Liver (tissue), 3 donors: ENCODE data around the gene PDXDC1.
"Not testable (repeated sequence)": the region's sequence is repeated elsewhere in the genome, so short reads cannot be mapped to it uniquely, and the experiment has no call there.

Experiments used
- CTCF ChIP-seq: fragments of 150-350 bp; IDR thresholded peaks from 2 replicates; pipeline ENCODE4 v1.5.1; 2017; ENCODE audit warnings: improper control_type of control experiment, low read depth, low read length; ENCODE audit not compliant: missing input control
- EGR1 ChIP-seq, 2 donors: IDR thresholded peaks; 2 replicates each; pipeline ENCODE4 v1.6.1; 2016 to 2018; ENCODE audit warnings: antibody characterized with exemption in 2 of 2, low read depth in 2 of 2
- FOXA1 ChIP-seq: IDR thresholded peaks from 2 replicates; pipeline ENCODE4 v1.6.1; 2016; ENCODE audit warnings: antibody characterized with exemption
- JUND ChIP-seq, 2 donors: IDR thresholded peaks; 2 replicates each; pipeline ENCODE4 v1.6.1; 2016; ENCODE audit warnings: antibody characterized with exemption in 2 of 2
- TAF1 ChIP-seq: conservative IDR thresholded peaks from 2 replicates; pipeline ENCODE4 v1.6.1; 2016; ENCODE audit warnings: antibody characterized with exemption, mild to moderate bottlenecking
- donor health status: healthy.
- donor health status: healthy.

- TF ChIP-seq JUND (IDR thresholded peaks at IDR 0.05); CTCF; EGR1 (IDR thresholded peaks at IDR 0.05; ENCODE audit: low read depth in 2 of 2); TAF1; FOXA1: not testable (repeated sequence)
These were observed 206.1 kb downstream of the PDXDC1 start for GRCh38 chr16:15180946-15181345.
